ENCODE data around the gene GSX1. TPM values are rescaled to one million over a fixed set of nuclear protein-coding genes. Genes with fewer than 3 reads are reported as not detected.

Gene GSX1
- total and polyA plus RNA-seq, 9 of the 15 experiments (the other 6 are each of a cell fraction or from before 2014, with no cell fraction given) = not detected

DNA sequence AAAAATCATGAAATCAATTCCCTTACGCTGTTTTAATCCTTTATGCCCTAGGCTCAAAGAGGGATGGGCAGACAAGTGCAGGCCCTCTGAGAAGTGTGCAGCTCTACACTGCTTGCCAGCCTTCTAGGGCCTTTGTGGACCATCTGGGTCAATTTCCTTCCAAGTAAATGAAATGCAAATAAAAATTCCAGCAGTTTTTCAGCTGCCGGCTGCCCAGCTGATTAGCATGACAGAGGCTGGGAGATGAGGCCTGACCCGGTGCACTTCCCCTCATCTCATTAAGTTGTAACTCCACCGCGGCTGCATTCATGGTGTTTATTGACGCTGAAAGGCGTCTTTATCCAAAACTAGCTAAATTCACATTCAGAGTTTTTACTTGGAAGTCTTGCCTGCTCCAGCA is 47.5 kb upstream of the GSX1 start:
- ChIA-PET CTCF (ENCODE audit: low intra/inter-chr PET ratio) (no interaction called here), POLR2A (interaction anchor here (0.8 kb wide), 1 partner anchor 402 kb away, joined by 3 read pairs; no protein-coding TSS in a partner anchor)
- Histone ChIP-seq H3K9ac (ENCODE audit: insufficient read depth in 1 of 2, low read depth in 2 of 2, low read length in 2 of 2) (no peak overlapping the region), H3K36me3 (ENCODE audit: control insufficient read depth, insufficient read depth, low read length) (no peaks in the 10 kb centered on the region), H3K4me2 (ENCODE audit: insufficient read depth, low read length) (no peak overlapping the region), H3K4me3 (no peak overlapping the region), H3K27ac (ENCODE audit: extremely low read depth, low read depth, low read length) (no peak overlapping the region), H4K20me1 (replicated peaks; ENCODE audit: control insufficient read depth, insufficient read depth, low read length) (no peaks in the 10 kb centered on the region; the same call in 1 of the 2 replicates), H3K79me2 (ENCODE audit: control insufficient read depth, insufficient read depth, low read length) (no peaks in the 10 kb centered on the region), H3K4me1 (replicated peaks in 1 of 2; ENCODE audit: control insufficient read depth in 2 of 2, insufficient read depth in 2 of 2, low read length in 2 of 2) (no peaks in the 10 kb centered on the region), H3K9me1 (ENCODE audit: control insufficient read depth, insufficient read depth, low read length) (no peaks in the 10 kb centered on the region), H3K9me3 (replicated peaks; ENCODE audit: control insufficient read depth, insufficient read depth, low read depth, low read length) (no peaks in the 10 kb centered on the region), H3K27me3 (ENCODE audit: control insufficient read depth in 2 of 2, insufficient read depth in 2 of 2, low read length in 2 of 2) (peaks cover 0 to 24% of the 10 kb centered on the region in 2 experiments; a peak in 3 of 5 replicates), H2AFZ (ENCODE audit: low read depth, low read length) (no peak overlapping the region)
- in situ Hi-C loops (cut with MboI) (no loop called here), intact Hi-C loops (cut with micrococcal nuclease) (no loop called here)
- ATAC-seq (no peak), DNase-seq (ENCODE audit: extremely low read depth in 1 of 4, low spot score in 3 of 4) (no peak), FAIRE-seq (no peak)
- BruUV-seq (replicated peaks) = no TSS peak
- TF ChIP-seq JUN (IDR thresholded peaks at IDR 0.05; ENCODE audit: borderline replicate concordance, low read depth, low read length) = no peak
- TF ChIP-seq JUN (CRISPR knock-in tag; IDR thresholded peaks at IDR 0.05; ENCODE audit: borderline replicate concordance) = no peak
- TF ChIP-seq, protein P1, sequence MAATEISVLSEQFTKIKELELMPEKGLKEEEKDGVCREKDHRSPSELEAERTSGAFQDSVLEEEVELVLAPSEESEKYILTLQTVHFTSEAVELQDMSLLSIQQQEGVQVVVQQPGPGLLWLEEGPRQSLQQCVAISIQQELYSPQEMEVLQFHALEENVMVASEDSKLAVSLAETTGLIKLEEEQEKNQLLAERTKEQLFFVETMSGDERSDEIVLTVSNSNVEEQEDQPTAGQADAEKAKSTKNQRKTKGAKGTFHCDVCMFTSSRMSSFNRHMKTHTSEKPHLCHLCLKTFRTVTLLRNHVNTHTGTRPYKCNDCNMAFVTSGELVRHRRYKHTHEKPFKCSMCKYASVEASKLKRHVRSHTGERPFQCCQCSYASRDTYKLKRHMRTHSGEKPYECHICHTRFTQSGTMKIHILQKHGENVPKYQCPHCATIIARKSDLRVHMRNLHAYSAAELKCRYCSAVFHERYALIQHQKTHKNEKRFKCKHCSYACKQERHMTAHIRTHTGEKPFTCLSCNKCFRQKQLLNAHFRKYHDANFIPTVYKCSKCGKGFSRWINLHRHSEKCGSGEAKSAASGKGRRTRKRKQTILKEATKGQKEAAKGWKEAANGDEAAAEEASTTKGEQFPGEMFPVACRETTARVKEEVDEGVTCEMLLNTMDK (IDR thresholded peaks at IDR 0.05; ENCODE audit: borderline replicate concordance, insufficient read depth, low read depth, low read length, poor library complexity, severe bottlenecking) = no peak
- TF ChIP-seq, protein P2, sequence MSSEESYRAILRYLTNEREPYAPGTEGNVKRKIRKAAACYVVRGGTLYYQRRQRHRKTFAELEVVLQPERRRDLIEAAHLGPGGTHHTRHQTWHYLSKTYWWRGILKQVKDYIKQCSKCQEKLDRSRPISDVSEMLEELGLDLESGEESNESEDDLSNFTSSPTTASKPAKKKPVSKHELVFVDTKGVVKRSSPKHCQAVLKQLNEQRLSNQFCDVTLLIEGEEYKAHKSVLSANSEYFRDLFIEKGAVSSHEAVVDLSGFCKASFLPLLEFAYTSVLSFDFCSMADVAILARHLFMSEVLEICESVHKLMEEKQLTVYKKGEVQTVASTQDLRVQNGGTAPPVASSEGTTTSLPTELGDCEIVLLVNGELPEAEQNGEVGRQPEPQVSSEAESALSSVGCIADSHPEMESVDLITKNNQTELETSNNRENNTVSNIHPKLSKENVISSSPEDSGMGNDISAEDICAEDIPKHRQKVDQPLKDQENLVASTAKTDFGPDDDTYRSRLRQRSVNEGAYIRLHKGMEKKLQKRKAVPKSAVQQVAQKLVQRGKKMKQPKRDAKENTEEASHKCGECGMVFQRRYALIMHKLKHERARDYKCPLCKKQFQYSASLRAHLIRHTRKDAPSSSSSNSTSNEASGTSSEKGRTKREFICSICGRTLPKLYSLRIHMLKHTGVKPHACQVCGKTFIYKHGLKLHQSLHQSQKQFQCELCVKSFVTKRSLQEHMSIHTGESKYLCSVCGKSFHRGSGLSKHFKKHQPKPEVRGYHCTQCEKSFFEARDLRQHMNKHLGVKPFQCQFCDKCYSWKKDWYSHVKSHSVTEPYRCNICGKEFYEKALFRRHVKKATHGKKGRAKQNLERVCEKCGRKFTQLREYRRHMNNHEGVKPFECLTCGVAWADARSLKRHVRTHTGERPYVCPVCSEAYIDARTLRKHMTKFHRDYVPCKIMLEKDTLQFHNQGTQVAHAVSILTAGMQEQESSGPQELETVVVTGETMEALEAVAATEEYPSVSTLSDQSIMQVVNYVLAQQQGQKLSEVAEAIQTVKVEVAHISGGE (CRISPR knock-in tag; IDR thresholded peaks at IDR 0.05) = no peak
- TF ChIP-seq, protein P3, sequence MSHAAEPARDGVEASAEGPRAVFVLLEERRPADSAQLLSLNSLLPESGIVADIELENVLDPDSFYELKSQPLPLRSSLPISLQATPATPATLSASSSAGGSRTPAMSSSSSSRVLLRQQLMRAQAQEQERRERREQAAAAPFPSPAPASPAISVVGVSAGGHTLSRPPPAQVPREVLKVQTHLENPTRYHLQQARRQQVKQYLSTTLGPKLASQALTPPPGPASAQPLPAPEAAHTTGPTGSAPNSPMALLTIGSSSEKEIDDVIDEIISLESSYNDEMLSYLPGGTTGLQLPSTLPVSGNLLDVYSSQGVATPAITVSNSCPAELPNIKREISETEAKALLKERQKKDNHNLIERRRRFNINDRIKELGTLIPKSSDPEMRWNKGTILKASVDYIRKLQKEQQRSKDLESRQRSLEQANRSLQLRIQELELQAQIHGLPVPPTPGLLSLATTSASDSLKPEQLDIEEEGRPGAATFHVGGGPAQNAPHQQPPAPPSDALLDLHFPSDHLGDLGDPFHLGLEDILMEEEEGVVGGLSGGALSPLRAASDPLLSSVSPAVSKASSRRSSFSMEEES (CRISPR knock-in tag; IDR thresholded peaks at IDR 0.05) = no peak
- WGBS (ENCODE audit: insufficient coverage, low coverage, missing lambda C conversion rate) = 0% methylated on average over 7 of the region's 7 CpGs

All from K562 (cell line).